ENCODE data around the gene MAP2.

GRCh38 chr2:209382775-209383174, 41.1 kb upstream of the MAP2 start:
- TF ChIP-seq CTCF (IDR thresholded peaks at IDR 0.05) (no peak), POLR2A (IDR thresholded peaks at IDR 0.05) (no peak), EP300 (IDR thresholded peaks at IDR 0.05) (no peak)

Data from ovary (tissue), 3 donors.